ENCODE measurements around the gene FADD. TPM values are rescaled to one million over a fixed set of nuclear protein-coding genes. Genes with fewer than 3 reads are reported as not detected.
A peak's percentile ranks its signal among the peaks of the same experiment; 100 is the strongest.
"Not testable (repeated sequence)": the region's sequence is repeated elsewhere in the genome, so short reads cannot be mapped to it uniquely, and the experiment has no call there.

Gene FADD
- total and polyA plus RNA-seq, 4 donors = 10.7 to 17.8 (median 14.7) TPM

DNA sequence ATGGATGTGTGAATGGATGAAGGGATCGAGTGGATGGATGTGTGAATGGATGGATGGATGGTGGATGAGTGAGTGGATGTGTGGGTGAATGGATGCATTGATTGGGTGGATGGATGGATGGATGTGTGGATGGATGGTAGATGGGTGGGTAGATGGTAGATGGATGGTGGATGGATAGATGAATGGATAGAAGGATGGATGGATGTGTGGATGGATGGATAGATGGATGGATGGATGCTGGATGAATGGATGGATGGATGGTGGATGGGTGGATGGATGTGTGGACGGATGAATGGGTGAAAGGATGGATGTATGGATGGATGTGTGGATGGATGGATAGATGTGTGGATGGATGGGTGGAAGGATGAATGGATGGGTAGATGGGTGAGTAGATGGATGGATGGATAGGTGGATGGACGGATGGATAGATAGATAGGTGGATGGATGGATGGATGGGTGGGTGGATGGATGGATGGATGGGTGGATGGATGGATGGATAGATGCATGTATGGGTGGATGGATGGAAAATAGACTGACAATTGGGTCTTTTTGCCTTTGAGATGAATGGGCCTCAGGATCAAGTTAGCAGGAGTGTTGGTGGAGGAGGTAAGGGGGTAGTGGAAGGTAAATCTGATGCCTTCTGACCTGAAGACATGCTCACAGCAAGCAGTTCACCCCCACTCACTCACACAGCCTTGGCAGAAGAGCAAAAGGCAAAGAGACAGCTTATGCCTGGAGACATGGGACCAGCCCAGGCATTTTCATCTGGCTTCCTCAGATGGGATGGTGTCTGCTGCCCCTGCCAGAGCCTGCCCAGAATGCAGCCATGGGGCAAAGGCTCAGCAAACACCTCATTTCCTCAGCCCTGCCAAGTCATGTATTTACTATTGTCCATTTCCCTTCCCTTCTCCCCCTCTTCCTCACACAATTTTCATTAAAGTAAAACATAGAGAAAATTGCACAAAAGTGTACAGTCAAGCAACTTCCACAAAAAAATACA lies 8.0 kb upstream of the FADD start:
- no peaks in the 10 kb centered on the region for H3K27me3 ChIP-seq (ENCODE audit: control insufficient read depth in 1 of 2, insufficient read depth in 2 of 2, low read length in 1 of 2)
- H3K4me1 ChIP-seq (ENCODE audit: control insufficient read depth in 1 of 2, insufficient read depth in 2 of 2, low read length in 2 of 2) = no peaks in the 10 kb centered on the region
- no peaks in the 10 kb centered on the region for H3K36me3 ChIP-seq (ENCODE audit: control insufficient read depth in 1 of 2, insufficient read depth in 2 of 2, low read length in 1 of 2)
- H3K27ac ChIP-seq (ENCODE audit: low read depth in 1 of 2, low read length in 2 of 2) = no peak overlapping the region
- 77 to 96% methylated on average over 3 of the region's 3 CpGs for WGBS, 2 donors
- H3K4me3 ChIP-seq (ENCODE audit: low read length in 2 of 2) = no peak overlapping the region
- DNase-seq (peak in 1 of 2 donors; percentile 6), ATAC-seq (ENCODE audit: low FRiP score) (no peak)
- intact Hi-C loops (cut with DNase I) = no loop called here
- no peaks in the 10 kb centered on the region for H3K9me3 ChIP-seq (ENCODE audit: control insufficient read depth, low read length)

DNA sequence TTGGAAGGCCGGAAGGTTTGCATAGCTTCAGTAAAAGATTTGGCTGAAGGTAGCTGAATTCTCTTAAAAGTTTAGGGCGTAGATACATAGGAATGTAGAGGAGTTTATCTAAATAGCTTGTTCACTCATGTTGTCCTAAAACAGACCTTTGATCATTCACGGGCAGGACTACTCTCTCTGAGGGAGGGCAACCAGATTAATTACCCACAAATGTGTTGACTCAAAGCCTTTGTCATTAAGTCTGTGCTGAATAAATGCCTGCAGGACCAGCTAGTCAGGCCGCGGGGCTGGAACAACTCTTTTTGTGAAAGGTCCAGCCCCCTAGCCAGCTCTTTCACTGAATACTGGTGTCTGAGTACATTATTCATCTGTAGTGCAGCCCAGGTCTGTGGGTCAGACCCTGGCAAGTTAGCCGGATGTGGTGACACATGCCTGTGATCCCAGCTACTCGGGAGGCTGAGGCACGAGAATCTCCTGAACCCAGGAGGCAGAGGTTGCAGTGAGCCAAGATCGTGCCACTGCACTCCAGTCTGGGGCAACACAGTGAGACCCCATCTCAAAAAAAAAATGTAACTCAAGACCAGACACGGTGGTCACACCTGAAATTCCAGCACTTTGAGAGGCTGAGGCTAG lies 2.8 kb upstream of the FADD start:
- intact Hi-C loops (cut with DNase I) = no loop called here
- Histone ChIP-seq H3K27ac (ENCODE audit: low read depth in 1 of 2, low read length in 2 of 2) (no peak overlapping the region), H3K4me1 (ENCODE audit: control insufficient read depth in 1 of 2, insufficient read depth in 2 of 2, low read length in 2 of 2) (no peaks in the 10 kb centered on the region), H3K36me3 (ENCODE audit: control insufficient read depth in 1 of 2, insufficient read depth in 2 of 2, low read length in 1 of 2) (no peaks in the 10 kb centered on the region), H3K9me3 (ENCODE audit: control insufficient read depth, low read length) (no peaks in the 10 kb centered on the region), H3K4me3 (ENCODE audit: low read length in 2 of 2) (no peak overlapping the region), H3K27me3 (ENCODE audit: control insufficient read depth in 1 of 2, insufficient read depth in 2 of 2, low read length in 1 of 2) (no peaks in the 10 kb centered on the region)
- whole genome bisulfite sequencing, 2 donors = 70 to 71% methylated on average over 10 of the region's 10 CpGs
- ATAC-seq (ENCODE audit: low FRiP score) (no peak), DNase-seq (peak in 1 of 2 donors; percentile 12)

DNA sequence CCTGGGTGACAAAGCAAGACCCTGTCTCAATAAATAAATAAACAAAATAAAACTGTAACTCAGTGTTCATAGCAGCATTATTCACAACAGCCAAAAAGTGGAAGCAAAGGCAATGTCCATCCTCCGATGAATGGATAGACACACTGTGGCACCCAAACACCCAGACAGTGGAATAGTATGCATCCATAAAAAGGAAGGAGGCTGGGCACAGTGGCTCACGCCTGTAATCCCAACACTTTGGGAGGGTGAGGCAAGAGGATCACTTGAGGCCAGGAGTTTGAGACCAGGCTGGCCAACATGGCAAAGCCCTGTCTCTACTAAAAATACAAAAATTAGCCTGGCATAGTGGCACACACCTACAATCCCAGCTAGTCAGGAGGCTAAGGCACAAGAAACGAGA lies 2.0 kb upstream of the FADD start:
- H3K4me3 ChIP-seq (ENCODE audit: low read length in 2 of 2); H3K27me3 ChIP-seq (ENCODE audit: control insufficient read depth in 1 of 2, insufficient read depth in 2 of 2, low read length in 1 of 2); H3K27ac ChIP-seq (ENCODE audit: low read depth in 1 of 2, low read length in 2 of 2); H3K36me3 ChIP-seq (ENCODE audit: control insufficient read depth in 1 of 2, insufficient read depth in 2 of 2, low read length in 1 of 2); H3K4me1 ChIP-seq (ENCODE audit: control insufficient read depth in 1 of 2, insufficient read depth in 2 of 2, low read length in 2 of 2); H3K9me3 ChIP-seq (ENCODE audit: control insufficient read depth, low read length); DNase-seq; intact Hi-C loops (cut with DNase I); ATAC-seq (ENCODE audit: low FRiP score): not testable (repeated sequence)
- 87 to 89% methylated on average over 3 of the region's 3 CpGs for WGBS, 2 donors

DNA sequence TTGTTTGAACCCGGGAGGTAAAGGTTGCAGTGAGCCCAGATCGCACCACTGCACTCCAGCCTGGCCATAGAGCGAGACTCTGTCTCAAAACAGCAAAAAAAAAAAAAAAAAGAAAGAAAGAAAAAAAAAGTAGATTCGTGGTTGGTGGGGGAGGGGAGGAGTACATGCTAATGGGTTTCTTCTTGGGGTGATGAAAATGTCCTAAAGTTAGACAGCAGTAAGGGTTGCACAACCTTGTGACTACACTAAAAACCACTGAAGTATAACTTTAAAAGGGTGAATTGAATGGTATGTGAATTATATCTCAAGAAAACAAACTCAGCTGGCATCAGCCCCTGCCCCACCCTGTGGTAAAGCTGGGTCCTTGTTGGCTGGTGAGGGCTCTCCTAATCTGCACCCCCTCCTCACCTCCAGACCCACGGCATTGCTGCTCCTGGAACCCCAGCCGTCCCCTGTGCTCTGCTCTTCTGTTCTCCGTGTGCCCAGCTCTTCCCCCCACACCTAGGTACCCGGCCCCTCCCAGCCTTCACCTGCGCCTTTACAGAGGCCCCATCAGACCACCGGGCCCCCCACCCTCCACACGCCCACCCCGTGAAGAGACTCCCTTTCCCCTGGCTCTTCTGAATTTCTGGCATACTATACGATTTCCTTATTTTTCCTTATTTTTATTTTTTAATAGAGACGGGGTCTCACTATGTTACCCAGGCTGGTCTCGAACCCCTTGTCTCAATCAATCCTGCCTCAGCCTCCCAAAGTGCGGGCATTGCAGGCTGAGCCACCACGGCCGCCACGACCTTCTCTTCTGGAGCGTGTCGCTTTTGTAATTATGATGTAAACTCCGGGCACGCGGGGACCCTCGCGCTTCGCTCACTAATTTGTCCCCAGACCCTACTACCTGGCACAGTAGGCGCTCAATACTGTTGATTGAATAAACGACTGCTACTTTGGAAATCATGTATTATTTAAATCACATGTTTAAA lies 924 bp upstream of the FADD start:
- peak overlapping the region in 1 of 2 donors; percentile 96 for H3K4me3 ChIP-seq (ENCODE audit: low read length in 2 of 2)
- no peaks in the 10 kb centered on the region for H3K4me1 ChIP-seq (ENCODE audit: control insufficient read depth in 1 of 2, insufficient read depth in 2 of 2, low read length in 2 of 2)
- DNase-seq = peak in 1 of 2 donors; percentile 51
- H3K27ac ChIP-seq (ENCODE audit: low read depth in 1 of 2, low read length in 2 of 2) = no peak overlapping the region
- 59 to 67% methylated on average over 29 of the region's 29 CpGs for WGBS, 2 donors
- H3K9me3 ChIP-seq (ENCODE audit: control insufficient read depth, low read length) = no peaks in the 10 kb centered on the region
- no peak for ATAC-seq (ENCODE audit: low FRiP score)
- H3K27me3 ChIP-seq (ENCODE audit: control insufficient read depth in 1 of 2, insufficient read depth in 2 of 2, low read length in 1 of 2) = no peaks in the 10 kb centered on the region
- intact Hi-C loops (cut with DNase I) = no loop called here
- H3K36me3 ChIP-seq (ENCODE audit: control insufficient read depth in 1 of 2, insufficient read depth in 2 of 2, low read length in 1 of 2) = peaks cover 0 to 5% of the 10 kb centered on the region in 2 donors

DNA sequence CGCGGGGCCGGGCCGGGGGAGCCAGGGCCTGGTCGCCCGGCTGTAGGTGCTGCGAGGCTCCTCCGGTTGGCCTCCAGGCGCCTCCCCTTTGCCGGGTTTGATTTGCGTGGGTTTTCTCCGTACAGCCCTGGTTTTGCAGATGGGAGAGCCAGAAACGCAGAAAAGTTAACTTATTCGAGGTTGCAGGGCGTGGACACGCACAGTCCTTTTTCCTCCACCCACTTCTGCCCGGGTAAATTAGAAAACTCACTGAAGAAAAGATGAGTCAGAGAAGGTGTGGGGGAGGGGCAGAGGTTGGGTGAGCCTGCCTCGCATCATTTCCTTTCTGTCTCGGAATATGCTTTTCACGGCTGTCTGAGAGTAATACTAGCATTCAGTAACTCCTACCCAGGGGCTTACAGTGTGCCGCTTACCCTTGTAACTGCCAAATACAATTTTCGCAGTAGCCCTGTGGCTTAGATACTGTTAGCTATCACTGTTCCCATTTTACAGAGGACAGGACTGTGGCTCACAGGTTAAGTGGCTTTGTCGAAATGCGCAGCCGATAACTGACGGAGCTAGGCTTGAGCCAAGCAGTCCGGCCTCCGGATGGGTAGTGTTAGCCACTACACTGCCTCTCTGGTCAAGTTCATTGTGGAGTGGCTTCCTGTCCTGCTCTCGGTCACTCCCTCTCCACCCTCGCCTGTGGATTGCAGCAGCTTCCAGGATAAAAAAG lies 812 bp downstream of the FADD start:
- Histone ChIP-seq H3K27ac (ENCODE audit: low read depth in 1 of 2, low read length in 2 of 2) (peak overlapping the region in 1 of 2 donors; percentile 75), H3K4me1 (ENCODE audit: control insufficient read depth in 1 of 2, insufficient read depth in 2 of 2, low read length in 2 of 2) (no peaks in the 10 kb centered on the region), H3K36me3 (ENCODE audit: control insufficient read depth in 1 of 2, insufficient read depth in 2 of 2, low read length in 1 of 2) (peaks cover 3 to 8% of the 10 kb centered on the region in 2 donors), H3K9me3 (ENCODE audit: control insufficient read depth, low read length) (no peaks in the 10 kb centered on the region), H3K4me3 (ENCODE audit: low read length in 2 of 2) (peak overlapping the region; percentile 67 to 96), H3K27me3 (ENCODE audit: control insufficient read depth in 1 of 2, insufficient read depth in 2 of 2, low read length in 1 of 2) (no peaks in the 10 kb centered on the region)
- DNase-seq (peak in 1 of 2 donors; percentile 80), ATAC-seq (ENCODE audit: low FRiP score) (peak; percentile 34)
- WGBS, 2 donors = 4% methylated on average over 29 to 30 of the region's 30 CpGs
- intact Hi-C loops (cut with DNase I) = loop anchor here in 1 of 2 donors (1.0 kb wide), 1 partner anchor 66 kb away; the partner anchor contains the start of gene PPFIA1

DNA sequence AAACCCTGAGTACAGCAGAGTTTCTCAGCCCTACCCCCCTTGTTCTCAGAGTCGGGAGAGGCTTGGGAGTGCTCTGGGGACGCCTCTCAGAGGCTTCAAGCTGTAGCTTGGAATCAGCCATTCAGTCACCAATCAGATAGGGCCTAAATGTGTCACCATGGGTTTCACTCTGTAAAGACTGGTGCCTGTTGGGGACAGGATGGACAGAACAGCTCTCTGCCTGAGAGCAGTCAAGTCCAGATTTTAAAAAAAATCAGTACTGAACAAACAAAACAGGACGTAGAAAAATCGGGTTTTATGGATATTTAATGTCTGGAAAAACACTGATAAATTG lies 1.3 kb downstream of the FADD start:
- 20 to 21% methylated on average over 4 of the region's 4 CpGs for WGBS, 2 donors
- no peaks in the 10 kb centered on the region for H3K4me1 ChIP-seq (ENCODE audit: control insufficient read depth in 1 of 2, insufficient read depth in 2 of 2, low read length in 2 of 2)
- DNase-seq (no peak), ATAC-seq (ENCODE audit: low FRiP score) (no peak)
- no peaks in the 10 kb centered on the region for H3K9me3 ChIP-seq (ENCODE audit: control insufficient read depth, low read length)
- H3K36me3 ChIP-seq (ENCODE audit: control insufficient read depth in 1 of 2, insufficient read depth in 2 of 2, low read length in 1 of 2) = peaks cover 3 to 8% of the 10 kb centered on the region in 2 donors
- peak overlapping the region; percentile 67 to 96 for H3K4me3 ChIP-seq (ENCODE audit: low read length in 2 of 2)
- H3K27ac ChIP-seq (ENCODE audit: low read depth in 1 of 2, low read length in 2 of 2) = peak overlapping the region in 1 of 2 donors; percentile 16
- intact Hi-C loops (cut with DNase I) = loop anchor here in 1 of 2 donors (1.0 kb wide), 1 partner anchor 66 kb away; the partner anchor contains the start of gene PPFIA1
- H3K27me3 ChIP-seq (ENCODE audit: control insufficient read depth in 1 of 2, insufficient read depth in 2 of 2, low read length in 1 of 2) = no peaks in the 10 kb centered on the region

DNA sequence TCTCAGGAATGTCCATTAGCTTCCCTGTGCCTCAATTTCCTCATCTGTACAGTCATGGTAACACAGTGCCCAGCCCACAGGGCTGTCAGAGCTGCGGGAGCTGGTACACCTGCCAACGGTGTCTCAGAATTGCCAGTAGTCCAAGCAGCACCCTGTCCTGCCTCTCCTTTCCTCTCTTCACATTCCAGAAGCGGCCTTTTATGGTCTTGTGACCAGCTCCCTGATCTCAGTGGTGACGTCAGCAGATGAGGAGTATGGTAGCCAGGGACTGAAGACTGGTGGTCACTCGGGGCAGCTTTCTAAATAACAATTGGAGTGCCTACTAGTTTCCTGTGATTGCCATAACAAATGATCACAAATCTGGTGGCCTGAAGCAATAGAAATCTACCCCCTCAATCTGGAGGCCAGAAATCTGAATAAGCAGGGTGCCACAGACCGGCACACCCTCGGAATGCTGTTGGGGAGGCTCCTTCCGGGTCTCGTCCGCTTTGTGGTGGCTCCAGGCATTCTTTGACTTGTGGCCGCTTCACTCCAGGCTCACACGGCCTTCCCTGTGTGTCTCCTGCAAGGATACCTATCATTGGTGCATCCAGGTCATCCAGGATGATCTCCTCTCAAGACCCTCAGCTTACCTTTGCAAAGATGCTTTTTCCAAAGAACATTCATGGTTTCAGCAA lies 2.1 kb downstream of the FADD start:
- intact Hi-C loops (cut with DNase I) = no loop called here
- Histone ChIP-seq H3K4me1 (ENCODE audit: control insufficient read depth in 1 of 2, insufficient read depth in 2 of 2, low read length in 2 of 2) (no peaks in the 10 kb centered on the region), H3K27ac (ENCODE audit: low read depth in 1 of 2, low read length in 2 of 2) (no peak overlapping the region), H3K36me3 (ENCODE audit: control insufficient read depth in 1 of 2, insufficient read depth in 2 of 2, low read length in 1 of 2) (peaks cover 3 to 8% of the 10 kb centered on the region in 2 donors), H3K4me3 (ENCODE audit: low read length in 2 of 2) (no peak overlapping the region), H3K27me3 (ENCODE audit: control insufficient read depth in 1 of 2, insufficient read depth in 2 of 2, low read length in 1 of 2) (no peaks in the 10 kb centered on the region), H3K9me3 (ENCODE audit: control insufficient read depth, low read length) (no peaks in the 10 kb centered on the region)
- ATAC-seq (ENCODE audit: low FRiP score) (no peak), DNase-seq (peak in 1 of 2 donors; percentile 22)
- 80 to 81% methylated on average over 12 of the region's 12 CpGs for WGBS, 2 donors

All from aorta (tissue), 5 donors.